ENCODE measurements around the gene NOB1.

DNA sequence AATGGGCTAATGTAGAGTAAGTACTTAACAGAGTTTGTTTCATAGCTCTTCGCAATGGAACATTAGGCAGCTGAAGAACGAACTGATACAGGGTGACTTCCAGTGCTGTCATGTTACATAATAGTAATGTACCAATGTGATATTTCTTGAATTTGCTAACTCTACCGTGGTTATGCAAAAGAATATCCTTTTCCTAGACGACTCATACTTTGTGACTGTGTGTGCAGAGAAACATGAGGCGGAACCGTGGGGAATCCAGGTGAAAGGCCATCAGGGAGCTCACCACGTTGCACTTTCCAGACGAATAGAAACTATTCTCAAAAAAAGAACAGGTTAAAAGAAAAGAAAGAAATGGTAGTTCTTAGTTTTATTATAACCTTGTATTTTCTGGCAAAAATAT lies 13.2 kb downstream of the NOB1 start:
- TF ChIP-seq FOXP2 (optimal IDR thresholded peaks at IDR 0.05; ENCODE audit: borderline replicate concordance, extremely low read depth, extremely low read length, insufficient read depth) (no peak), POLR2AphosphoS5 (IDR thresholded peaks at IDR 0.05; ENCODE audit: low read depth, low read length) (no peak), SIN3A (IDR thresholded peaks at IDR 0.05; ENCODE audit: borderline replicate concordance, insufficient read depth, low read length) (no peak), TAF1 (IDR thresholded peaks at IDR 0.05; ENCODE audit: borderline replicate concordance, insufficient read depth, low read length) (no peak)
- TF ChIP-seq, protein P1, sequence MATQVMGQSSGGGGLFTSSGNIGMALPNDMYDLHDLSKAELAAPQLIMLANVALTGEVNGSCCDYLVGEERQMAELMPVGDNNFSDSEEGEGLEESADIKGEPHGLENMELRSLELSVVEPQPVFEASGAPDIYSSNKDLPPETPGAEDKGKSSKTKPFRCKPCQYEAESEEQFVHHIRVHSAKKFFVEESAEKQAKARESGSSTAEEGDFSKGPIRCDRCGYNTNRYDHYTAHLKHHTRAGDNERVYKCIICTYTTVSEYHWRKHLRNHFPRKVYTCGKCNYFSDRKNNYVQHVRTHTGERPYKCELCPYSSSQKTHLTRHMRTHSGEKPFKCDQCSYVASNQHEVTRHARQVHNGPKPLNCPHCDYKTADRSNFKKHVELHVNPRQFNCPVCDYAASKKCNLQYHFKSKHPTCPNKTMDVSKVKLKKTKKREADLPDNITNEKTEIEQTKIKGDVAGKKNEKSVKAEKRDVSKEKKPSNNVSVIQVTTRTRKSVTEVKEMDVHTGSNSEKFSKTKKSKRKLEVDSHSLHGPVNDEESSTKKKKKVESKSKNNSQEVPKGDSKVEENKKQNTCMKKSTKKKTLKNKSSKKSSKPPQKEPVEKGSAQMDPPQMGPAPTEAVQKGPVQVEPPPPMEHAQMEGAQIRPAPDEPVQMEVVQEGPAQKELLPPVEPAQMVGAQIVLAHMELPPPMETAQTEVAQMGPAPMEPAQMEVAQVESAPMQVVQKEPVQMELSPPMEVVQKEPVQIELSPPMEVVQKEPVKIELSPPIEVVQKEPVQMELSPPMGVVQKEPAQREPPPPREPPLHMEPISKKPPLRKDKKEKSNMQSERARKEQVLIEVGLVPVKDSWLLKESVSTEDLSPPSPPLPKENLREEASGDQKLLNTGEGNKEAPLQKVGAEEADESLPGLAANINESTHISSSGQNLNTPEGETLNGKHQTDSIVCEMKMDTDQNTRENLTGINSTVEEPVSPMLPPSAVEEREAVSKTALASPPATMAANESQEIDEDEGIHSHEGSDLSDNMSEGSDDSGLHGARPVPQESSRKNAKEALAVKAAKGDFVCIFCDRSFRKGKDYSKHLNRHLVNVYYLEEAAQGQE (IDR thresholded peaks at IDR 0.05; ENCODE audit: insufficient read depth in 1 of 2, low read depth in 2 of 2, low read length in 2 of 2): no peak
